Psoas muscle (tissue), 8 donors: ENCODE data around the gene AFF3. TPM values are rescaled to one million over a fixed set of nuclear protein-coding genes. Genes with fewer than 3 reads are reported as not detected.
"Not testable (repeated sequence)": the region's sequence is repeated elsewhere in the genome, so short reads cannot be mapped to it uniquely, and the experiment has no call there.

Experiments
- ATAC-seq, 4 donors: fragments of 200-7000 bp; cut with Tn5 transposase; one replicate each; pipeline ENCODE4 v1.9.1; 2020; ENCODE audit warnings: moderate library complexity in 3 of 4, mild to moderate bottlenecking in 2 of 4
- DNase-seq, 2 donors: peaks; one replicate each; pipeline ENCODE4 v3.0.0-alpha.2; 2020
- H3K27ac ChIP-seq: fragments of 200-600 bp; one replicate; pipeline ENCODE4 v1.8.0; 2022
- H3K27me3 ChIP-seq, 3 donors: fragments of 200-600 bp in 1 of 3; one replicate each; pipeline versions ENCODE4 v1.6.1 to v1.8.0; 2013 to 2022; ENCODE audit warnings: low read length in 2 of 3, mild to moderate bottlenecking in 2 of 3, moderate library complexity in 1 of 3; ENCODE audit not compliant: insufficient read depth in 3 of 3
- H3K36me3 ChIP-seq, 2 donors: fragments of 200-600 bp in 1 of 2; one replicate each; pipeline versions ENCODE4 v1.6.1 to v1.8.0; 2013 to 2022; ENCODE audit warnings: low read depth in 1 of 2, mild to moderate bottlenecking in 1 of 2, moderate library complexity in 1 of 2; ENCODE audit not compliant: insufficient read depth in 1 of 2
- H3K4me1 ChIP-seq: fragments of 200-600 bp; one replicate; pipeline ENCODE4 v1.8.0; 2022
- H3K4me3 ChIP-seq: fragments of 200-600 bp; one replicate; pipeline ENCODE4 v1.8.0; 2022; ENCODE audit warnings: mild to moderate bottlenecking
- H3K9me3 ChIP-seq: fragments of 200-600 bp; one replicate; pipeline ENCODE4 v1.8.0; 2022
- CTCF ChIP-seq: fragments of 200-600 bp; IDR thresholded peaks from one replicate; pipeline ENCODE4 v1.8.0; 2022; ENCODE audit warnings: antibody characterized with exemption
- WGBS, 3 donors: extraction: QIAGEN DNeasy Blood & Tissue Kit; methylation state at CpG; one replicate each; pipeline versions ENCODE4 v1.1.6 to v1.1.7; 2013; 5-methylcytosine and 5-hydroxymethylcytosine counted together
- intact Hi-C, 2 donors: fragments of 100-400 bp; cut with DNase I; formaldehyde crosslinking; loops; one replicate each; pipeline versions ENCODE4 v1.11.0 to v1.14.2; 2022
- polyA plus RNA-seq, 3 donors: library from polyadenylated mRNA; stranded (reverse); fragments of 200-250 nt; gene quantifications; one replicate each; pipeline ENCODE4 v1.2.3, GENCODE V29; 2013
- total RNA-seq, 4 donors: library from RNA; stranded (reverse); fragmentation: NEBNext Ultra II Directional in 2 of 4; extraction: Animal tissue kit (Norgen Biotek cat#: 25700) in 2 of 4; gene quantifications; one replicate each; pipeline versions ENCODE4 v1.2.1 to v1.2.4, GENCODE V29; 2021 to 2023
- donor health status: healthy with polysubstance abuse.
- donor health status: DM: no; HTN: no; CAD: no; lungs with moderate emphysema.
- donor health status: Bipolar disorder and iron deficiency.
- donor health status: healthy.
- donor health status: DM: yes; HTN: yes; CAD: no.
- donor health status: DM: no; HTN: no; CAD: no.
- donor health status: DM: no; HTN: no; CAD: no.
- donor health status: DM: yes; HTN: yes; CAD: no.

The AFF3 gene
- total and polyA plus RNA-seq, 7 donors: 0.08 to 2.9 (median 0.44) TPM

- H3K36me3 ChIP-seq: no peaks in the 10 kb centered on the region
- DNase-seq: no peak
- no peak overlapping the region for H3K4me3 ChIP-seq
- no peak for TF ChIP-seq CTCF
- H3K27ac ChIP-seq: no peak overlapping the region
- H3K27me3 ChIP-seq: peaks cover 0 to 1% (median 0%) of the 10 kb centered on the region in 3 donors
- H3K9me3 ChIP-seq: peaks cover 4% of the 10 kb centered on the region
- 94 to 97% (median 97%) methylated on average over 6 of the region's 6 CpGs for WGBS, 3 donors
- no peaks in the 10 kb centered on the region for H3K4me1 ChIP-seq
- intact Hi-C loops: no loop called here
- no peak for ATAC-seq
Observed at GRCh38 chr2:99777656-99778290, 364.6 kb downstream of the AFF3 start.

- H3K4me1 ChIP-seq: no peaks in the 10 kb centered on the region
- no peaks in the 10 kb centered on the region for H3K36me3 ChIP-seq
- H3K9me3 ChIP-seq: peaks cover 4% of the 10 kb centered on the region
- WGBS, 3 donors: 73 to 77% (median 76%) methylated on average over 8 of the region's 8 CpGs
- TF ChIP-seq CTCF: no peak
- no peak for ATAC-seq
- peaks cover 0 to 1% (median 0%) of the 10 kb centered on the region in 3 donors for H3K27me3 ChIP-seq
- H3K27ac ChIP-seq: no peak overlapping the region
- intact Hi-C loops: no loop called here
- no peak overlapping the region for H3K4me3 ChIP-seq
- DNase-seq: no peak
Observed at GRCh38 chr2:99776906-99777646, 365.3 kb downstream of the AFF3 start.

GRCh38 chr2:99776206-99776905 lies 366.0 kb downstream of the AFF3 start:
- DNase-seq (no peak), ATAC-seq (no peak)
- no peaks in the 10 kb centered on the region for H3K36me3 ChIP-seq
- 29 to 47% (median 36%) methylated on average over 3 of the region's 3 CpGs for WGBS, 3 donors
- no peak overlapping the region for H3K27ac ChIP-seq
- TF ChIP-seq CTCF: no peak
- no peak overlapping the region for H3K4me3 ChIP-seq
- peaks cover 4% of the 10 kb centered on the region for H3K9me3 ChIP-seq
- intact Hi-C loops: no loop called here
- H3K4me1 ChIP-seq: no peaks in the 10 kb centered on the region
- peaks cover 0 to 1% (median 0%) of the 10 kb centered on the region in 3 donors for H3K27me3 ChIP-seq

GRCh38 chr2:99775585-99775984 lies 366.8 kb downstream of the AFF3 start:
- 72 to 81% (median 77%) methylated on average over 4 of the region's 4 CpGs for WGBS, 3 donors

GRCh38 chr2:99773642-99774041 lies 368.7 kb downstream of the AFF3 start:
- H3K4me1 ChIP-seq, ATAC-seq, DNase-seq, H3K36me3 ChIP-seq, H3K9me3 ChIP-seq, H3K27me3 ChIP-seq, intact Hi-C loops, H3K27ac ChIP-seq, H3K4me3 ChIP-seq: not testable (repeated sequence)
- 85 to 90% (median 86%) methylated on average over 1 of the region's 1 CpG for WGBS, 3 donors

More at GRCh38 chr2:99775585-99775984, 366.8 kb downstream of the AFF3 start:
- DNase-seq (no peak), ATAC-seq (no peak)
- intact Hi-C loops: no loop called here
- H3K27ac ChIP-seq: no peak overlapping the region
- no peaks in the 10 kb centered on the region for H3K4me1 ChIP-seq
- no peak for TF ChIP-seq CTCF
- H3K27me3 ChIP-seq: peaks cover 0 to 1% (median 0%) of the 10 kb centered on the region in 3 donors
- H3K36me3 ChIP-seq: no peaks in the 10 kb centered on the region
- H3K4me3 ChIP-seq: no peak overlapping the region
- H3K9me3 ChIP-seq: peaks cover 4% of the 10 kb centered on the region
